ENCODE results near the gene EEF1A1. TPM values are rescaled to one million over a fixed set of nuclear protein-coding genes. Genes with fewer than 3 reads are reported as not detected.
A peak's percentile ranks its signal among the peaks of the same experiment; 100 is the strongest.
"Not testable (repeated sequence)": the region's sequence is repeated elsewhere in the genome, so short reads cannot be mapped to it uniquely, and the experiment has no call there.

EEF1A1 gene
- total RNA-seq, 1 experiment from 2014 or later: 10,623 TPM

- Histone ChIP-seq H4K20me1 (ENCODE audit: insufficient read depth, low read depth, low read length) (no peaks in the 10 kb centered on the region), H3K4me3 (ENCODE audit: low read length) (no peak overlapping the region), H3K9me2 (replicated peaks; ENCODE audit: insufficient read depth, low read length) (no peaks in the 10 kb centered on the region), H3K4me2 (ENCODE audit: low read depth, low read length, poor library complexity, severe bottlenecking) (no peak overlapping the region), H3K9ac (ENCODE audit: low read length) (no peak overlapping the region), H3K27ac (ENCODE audit: low read length) (no peak overlapping the region), H3K79me2 (ENCODE audit: low read length) (no peaks in the 10 kb centered on the region), H3K9me3 (ENCODE audit: low read length) (no peaks in the 10 kb centered on the region), H3K4me1 (ENCODE audit: low read length) (peaks cover 5% of the 10 kb centered on the region), H3K36me3 (ENCODE audit: insufficient read depth, low read length) (no peaks in the 10 kb centered on the region), H3K27me3 (ENCODE audit: low read length) (no peaks in the 10 kb centered on the region), H2AFZ (ENCODE audit: low read length) (no peak overlapping the region)
- DNase-seq: no peak
Observed at GRCh38 chr6:73528897-73529296, 8.1 kb upstream of the EEF1A1 start.

- no peaks in the 10 kb centered on the region for H4K20me1 ChIP-seq (ENCODE audit: insufficient read depth, low read depth, low read length)
Observed at GRCh38 chr6:73525546-73526330, 4.9 kb upstream of the EEF1A1 start.

GRCh38 chr6:73523434-73524123 lies 2.7 kb upstream of the EEF1A1 start:
- peak overlapping the region; percentile 95 for H3K27ac ChIP-seq (ENCODE audit: low read length)
- no peaks in the 10 kb centered on the region for H3K9me2 ChIP-seq (replicated peaks; ENCODE audit: insufficient read depth, low read length)
- peaks cover 13% of the 10 kb centered on the region for H4K20me1 ChIP-seq (ENCODE audit: insufficient read depth, low read depth, low read length)
- H3K9ac ChIP-seq (ENCODE audit: low read length): peak overlapping the region; percentile 90
- H3K4me1 ChIP-seq (ENCODE audit: low read length): peaks cover 28% of the 10 kb centered on the region
- peak; percentile 95 for DNase-seq
- peak overlapping the region; percentile 75 for H3K4me3 ChIP-seq (ENCODE audit: low read length)
- H3K9me3 ChIP-seq (ENCODE audit: low read length): no peaks in the 10 kb centered on the region
- peak overlapping the region; percentile 76 for H3K4me2 ChIP-seq (ENCODE audit: low read depth, low read length, poor library complexity, severe bottlenecking)
- H3K79me2 ChIP-seq (ENCODE audit: low read length): peaks cover 22% of the 10 kb centered on the region
- peak overlapping the region; percentile 75; the same call in 1 of the 2 replicates for H2AFZ ChIP-seq (ENCODE audit: low read length)
- H3K36me3 ChIP-seq (ENCODE audit: insufficient read depth, low read length): peaks cover 22% of the 10 kb centered on the region
- H3K27me3 ChIP-seq (ENCODE audit: low read length): no peaks in the 10 kb centered on the region

More at GRCh38 chr6:73525546-73526330, 4.9 kb upstream of the EEF1A1 start:
- Histone ChIP-seq H3K9me2 (replicated peaks; ENCODE audit: insufficient read depth, low read length) (no peaks in the 10 kb centered on the region), H3K27ac (ENCODE audit: low read length) (no peak overlapping the region), H3K79me2 (ENCODE audit: low read length) (peaks cover 6% of the 10 kb centered on the region), H3K36me3 (ENCODE audit: insufficient read depth, low read length) (peaks cover under 1% of the 10 kb centered on the region), H2AFZ (ENCODE audit: low read length) (no peak overlapping the region), H3K4me1 (ENCODE audit: low read length) (peaks cover 16% of the 10 kb centered on the region), H3K9me3 (ENCODE audit: low read length) (no peaks in the 10 kb centered on the region), H3K27me3 (ENCODE audit: low read length) (no peaks in the 10 kb centered on the region), H3K4me3 (ENCODE audit: low read length) (no peak overlapping the region), H3K9ac (ENCODE audit: low read length) (no peak overlapping the region), H3K4me2 (ENCODE audit: low read depth, low read length, poor library complexity, severe bottlenecking) (no peak overlapping the region)
- DNase-seq: no peak

- Histone ChIP-seq H3K79me2 (ENCODE audit: low read length) (peaks cover 22% of the 10 kb centered on the region), H3K4me1 (ENCODE audit: low read length) (peaks cover 34% of the 10 kb centered on the region), H3K9ac (ENCODE audit: low read length) (peak overlapping the region; percentile 90), H2AFZ (ENCODE audit: low read length) (peak overlapping the region; percentile 38; the same call in 1 of the 2 replicates), H3K4me3 (ENCODE audit: low read length) (peak overlapping the region; percentile 75), H3K4me2 (ENCODE audit: low read depth, low read length, poor library complexity, severe bottlenecking) (peak overlapping the region; percentile 76), H3K27me3 (ENCODE audit: low read length) (no peaks in the 10 kb centered on the region), H3K9me2 (replicated peaks; ENCODE audit: insufficient read depth, low read length) (no peaks in the 10 kb centered on the region), H3K27ac (ENCODE audit: low read length) (peak overlapping the region; percentile 95), H3K9me3 (ENCODE audit: low read length) (no peaks in the 10 kb centered on the region), H3K36me3 (ENCODE audit: insufficient read depth, low read length) (peaks cover 32% of the 10 kb centered on the region), H4K20me1 (ENCODE audit: insufficient read depth, low read depth, low read length) (peaks cover 19% of the 10 kb centered on the region)
- DNase-seq: no peak
Observed at GRCh38 chr6:73521351-73521985, 636 bp upstream of the EEF1A1 start.

- H3K4me1 ChIP-seq (ENCODE audit: low read length): peaks cover 34% of the 10 kb centered on the region
- H3K27me3 ChIP-seq (ENCODE audit: low read length): no peaks in the 10 kb centered on the region
- H3K36me3 ChIP-seq (ENCODE audit: insufficient read depth, low read length): peaks cover 46% of the 10 kb centered on the region
- H3K4me3 ChIP-seq (ENCODE audit: low read length): peak overlapping the region; percentile 99
- H3K9me3 ChIP-seq (ENCODE audit: low read length): no peaks in the 10 kb centered on the region
- peak overlapping the region; percentile 96 for H3K27ac ChIP-seq (ENCODE audit: low read length)
- peak overlapping the region; percentile 94 for H3K4me2 ChIP-seq (ENCODE audit: low read depth, low read length, poor library complexity, severe bottlenecking)
- no peaks in the 10 kb centered on the region for H3K9me2 ChIP-seq (replicated peaks; ENCODE audit: insufficient read depth, low read length)
- H3K9ac ChIP-seq (ENCODE audit: low read length): peak overlapping the region; percentile 100
- H4K20me1 ChIP-seq (ENCODE audit: insufficient read depth, low read depth, low read length): peaks cover 19% of the 10 kb centered on the region
- DNase-seq: peak; percentile 83
- no peak overlapping the region for H2AFZ ChIP-seq (ENCODE audit: low read length)
- peaks cover 22% of the 10 kb centered on the region for H3K79me2 ChIP-seq (ENCODE audit: low read length)
Observed at GRCh38 chr6:73519926-73520687, 725 bp downstream of the EEF1A1 start.

- H3K9me2 ChIP-seq (replicated peaks; ENCODE audit: insufficient read depth, low read length); H3K9me3 ChIP-seq (ENCODE audit: low read length); H2AFZ ChIP-seq (ENCODE audit: low read length); H3K27me3 ChIP-seq (ENCODE audit: low read length): not testable (repeated sequence)
- Histone ChIP-seq H3K79me2 (ENCODE audit: low read length) (peaks cover 22% of the 10 kb centered on the region), H3K27ac (ENCODE audit: low read length) (peak overlapping the region; percentile 96), H4K20me1 (ENCODE audit: insufficient read depth, low read depth, low read length) (peaks cover 19% of the 10 kb centered on the region), H3K36me3 (ENCODE audit: insufficient read depth, low read length) (peaks cover 49% of the 10 kb centered on the region), H3K4me2 (ENCODE audit: low read depth, low read length, poor library complexity, severe bottlenecking) (peak overlapping the region; percentile 94), H3K4me3 (ENCODE audit: low read length) (peak overlapping the region; percentile 99), H3K4me1 (ENCODE audit: low read length) (peaks cover 32% of the 10 kb centered on the region), H3K9ac (ENCODE audit: low read length) (peak overlapping the region; percentile 100)
- DNase-seq: peak; percentile 57
Observed at GRCh38 chr6:73518982-73519881, 1.6 kb downstream of the EEF1A1 start.

Data from Karpas-422 (cell line).